GM19438 (cell line): ENCODE data around the gene TTC23.
"Not testable (repeated sequence)": the region's sequence is repeated elsewhere in the genome, so short reads cannot be mapped to it uniquely, and the experiment has no call there.

Source experiments
- ATAC-seq: cut with Tn5 transposase; IDR thresholded peaks from one replicate; pipeline ENCODE4 v1.9.1; 2021; ENCODE audit warnings: low read depth; ENCODE audit not compliant: unreplicated experiment

The TTC23 gene

DNA sequence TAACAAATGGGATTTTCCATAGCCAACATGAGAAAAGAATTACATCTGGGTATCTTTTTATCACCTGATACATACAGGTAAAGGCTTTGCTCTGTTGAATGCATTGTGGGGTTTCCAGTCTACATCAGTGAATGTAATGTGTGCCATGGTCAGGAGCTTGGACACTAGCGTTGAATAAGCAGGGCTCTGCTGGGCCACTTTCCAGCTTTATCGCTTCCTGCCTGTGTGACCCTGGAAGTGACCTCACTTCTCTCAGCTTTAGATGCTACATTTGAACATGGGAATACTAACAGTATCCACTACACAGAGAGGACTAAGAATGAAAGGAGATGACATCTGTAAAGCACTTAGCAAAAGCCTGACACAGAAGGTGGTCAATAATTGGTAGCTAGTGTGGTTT is 40.1 kb downstream of the TTC23 start:
- no peak for ATAC-seq

- no peak for ATAC-seq
Observed at GRCh38 chr15:99207672-99208071, 41.7 kb downstream of the TTC23 start.

DNA sequence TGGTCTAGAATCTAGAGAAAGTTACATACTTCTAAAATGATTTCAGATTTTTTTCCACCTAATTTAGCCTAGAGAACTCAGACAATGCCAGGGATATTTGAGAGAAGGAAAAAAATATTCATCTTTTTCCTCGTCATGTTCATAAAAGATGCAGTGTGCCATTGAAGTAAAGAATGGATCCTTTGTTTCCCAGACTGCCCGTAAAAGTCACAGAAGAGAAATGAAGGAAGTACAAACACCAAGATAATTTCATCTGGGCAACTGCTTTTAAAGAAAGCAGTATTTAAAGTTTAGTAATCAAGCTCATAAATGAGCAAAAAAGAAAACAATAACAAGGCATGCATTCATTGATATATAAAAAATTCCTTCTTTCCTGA is 47.2 kb downstream of the TTC23 start:
- ATAC-seq, result no peak

- no peak for ATAC-seq
Observed at GRCh38 chr15:99201408-99202175, 47.8 kb downstream of the TTC23 start.

- no peak for ATAC-seq
Observed at GRCh38 chr15:99197856-99198255, 51.5 kb downstream of the TTC23 start.

DNA sequence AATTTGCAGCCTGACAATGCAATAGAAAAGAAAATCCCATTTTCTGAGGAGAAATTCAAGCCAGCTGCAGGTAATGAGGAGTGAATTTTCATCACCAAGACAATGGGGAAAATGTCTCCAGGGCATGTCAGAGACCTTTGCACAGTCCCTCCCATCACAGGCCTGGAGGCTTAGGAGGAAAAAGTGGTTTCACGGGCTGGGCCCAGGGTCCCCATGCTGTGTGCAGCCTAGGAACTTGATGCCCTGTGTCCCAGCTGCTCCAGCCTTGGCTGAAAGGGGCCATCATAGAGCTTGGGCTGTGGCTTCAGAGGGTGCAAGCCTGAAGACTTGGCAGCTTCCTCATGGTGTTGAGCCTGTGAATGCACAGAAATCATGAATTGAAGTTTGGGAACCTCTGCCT is 57.2 kb downstream of the TTC23 start:
- ATAC-seq, result not testable (repeated sequence)

- no peak for ATAC-seq
Observed at GRCh38 chr15:99187936-99188335, 61.4 kb downstream of the TTC23 start.

GRCh38 chr15:99185414-99186130 is 63.8 kb downstream of the TTC23 start:
- ATAC-seq, result no peak

- no peak for ATAC-seq
Observed at GRCh38 chr15:99182791-99183190, 66.6 kb downstream of the TTC23 start.

GRCh38 chr15:99181545-99181971 is 67.8 kb downstream of the TTC23 start:
- no peak for ATAC-seq

DNA sequence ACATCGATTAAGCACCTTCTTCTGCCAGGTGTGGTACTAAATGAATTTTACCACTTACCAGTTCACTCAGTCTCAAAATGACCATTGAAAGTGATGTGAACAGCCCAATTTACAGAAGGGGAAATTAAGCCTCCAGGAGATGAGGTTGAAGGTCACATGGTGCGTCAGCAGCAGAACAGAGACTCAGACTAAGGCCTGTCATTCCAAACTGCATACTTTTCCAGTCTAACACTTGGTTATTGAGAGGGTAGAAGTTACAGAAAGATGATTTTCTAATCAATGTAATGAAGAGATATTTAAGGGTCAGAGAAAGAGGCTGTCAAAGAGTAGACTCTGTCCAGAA is 68.4 kb downstream of the TTC23 start:
- ATAC-seq, result no peak

- no peak for ATAC-seq
Observed at GRCh38 chr15:99180086-99180963, 69.1 kb downstream of the TTC23 start.

DNA sequence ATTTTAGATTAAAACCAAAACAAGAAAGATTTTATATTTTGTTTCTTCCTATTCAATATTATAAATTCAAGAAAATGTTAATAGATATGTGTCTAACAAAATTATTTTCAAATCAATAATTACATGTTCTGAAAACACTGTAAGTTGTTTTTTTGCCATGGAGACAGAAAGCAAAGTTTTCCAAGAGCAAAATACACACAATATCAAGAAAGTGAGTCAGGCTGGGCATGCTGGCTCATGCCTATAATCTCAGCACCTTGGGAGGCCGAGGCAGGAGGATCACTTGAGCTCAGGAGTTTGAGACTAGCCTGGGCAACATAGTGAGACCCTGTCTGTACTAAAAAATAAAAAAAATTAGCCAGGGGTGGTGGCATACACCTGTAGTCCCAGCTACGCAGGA is 71.7 kb downstream of the TTC23 start:
- ATAC-seq, result no peak

DNA sequence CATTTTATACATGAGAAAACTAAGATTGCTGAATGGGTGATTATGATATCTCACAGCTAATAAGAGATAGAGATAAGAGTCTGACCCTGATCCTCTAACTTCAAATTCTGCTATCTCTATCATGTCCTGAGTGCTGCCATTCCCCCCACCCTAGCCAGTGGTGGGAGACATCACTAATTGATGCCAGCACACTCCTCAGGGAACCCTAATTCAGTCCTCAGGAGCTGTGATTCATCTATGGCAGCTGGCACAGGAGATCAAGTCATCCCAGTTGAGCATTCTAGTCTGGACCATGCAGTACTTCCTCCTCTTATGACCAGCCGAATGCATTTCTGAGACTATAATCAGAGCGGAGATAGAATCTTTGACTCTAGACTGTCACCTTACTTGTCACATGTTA is 72.6 kb downstream of the TTC23 start:
- no peak for ATAC-seq

DNA sequence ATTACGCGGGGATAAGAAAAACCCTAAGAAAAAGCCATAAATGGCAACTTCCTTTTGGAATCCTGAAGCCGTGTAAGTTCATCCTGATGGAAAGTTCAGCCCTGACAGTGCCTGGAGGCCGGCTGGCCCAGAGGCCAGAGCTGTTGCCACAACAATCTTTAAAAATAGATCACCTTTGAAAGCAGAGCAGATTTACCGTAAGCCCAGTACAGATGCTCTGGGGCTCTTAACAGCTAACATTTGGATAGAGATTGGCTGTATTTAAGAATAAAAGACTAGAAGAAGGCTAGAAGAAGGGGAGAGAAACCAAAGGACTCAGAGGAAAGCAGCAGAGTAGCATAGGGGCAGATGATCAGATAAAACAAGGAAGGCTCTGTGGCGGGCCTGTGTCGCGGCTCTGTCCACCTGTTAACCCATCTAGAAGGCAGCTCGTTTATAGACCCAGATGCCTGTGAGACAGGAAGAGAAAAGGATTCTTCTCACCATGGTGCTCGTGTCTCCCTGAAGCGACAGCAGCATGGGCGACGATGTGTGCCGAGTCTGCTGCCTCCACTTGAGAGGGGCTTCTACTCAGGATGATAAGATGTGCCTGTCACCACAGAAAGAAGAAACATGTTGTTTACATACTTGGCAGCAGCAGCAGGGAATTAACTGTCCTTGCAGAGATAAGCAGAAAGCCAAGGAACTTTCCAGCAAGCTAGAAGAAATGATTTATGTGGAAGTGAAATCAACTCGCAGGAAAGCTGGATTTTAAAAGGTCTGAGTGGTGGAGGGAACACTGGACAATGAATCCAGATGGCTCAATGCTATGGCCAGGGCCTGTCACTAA is 74.6 kb downstream of the TTC23 start:
- no peak for ATAC-seq

GRCh38 chr15:99172989-99173388 is 76.4 kb downstream of the TTC23 start:
- ATAC-seq, result no peak

DNA sequence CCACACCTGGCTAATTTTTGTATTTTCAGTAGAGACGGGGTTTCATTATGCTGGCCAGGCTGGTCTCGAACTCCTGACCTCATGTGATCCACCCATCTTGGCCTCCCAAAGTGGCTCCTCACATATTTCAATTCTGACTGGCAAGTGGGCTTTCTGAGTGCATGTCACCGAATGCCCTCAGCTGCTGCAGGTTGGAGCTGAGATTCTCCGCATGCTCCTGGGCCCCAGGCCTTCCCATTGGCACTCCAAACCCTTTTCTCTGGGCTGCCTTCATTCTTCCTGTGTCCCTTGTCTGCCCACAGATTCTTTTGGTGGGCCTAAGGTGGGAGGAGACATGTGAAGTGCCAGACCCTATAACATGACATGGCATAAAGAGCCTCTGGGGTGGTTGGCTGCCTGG is 77.2 kb downstream of the TTC23 start:
- ATAC-seq, result no peak

DNA sequence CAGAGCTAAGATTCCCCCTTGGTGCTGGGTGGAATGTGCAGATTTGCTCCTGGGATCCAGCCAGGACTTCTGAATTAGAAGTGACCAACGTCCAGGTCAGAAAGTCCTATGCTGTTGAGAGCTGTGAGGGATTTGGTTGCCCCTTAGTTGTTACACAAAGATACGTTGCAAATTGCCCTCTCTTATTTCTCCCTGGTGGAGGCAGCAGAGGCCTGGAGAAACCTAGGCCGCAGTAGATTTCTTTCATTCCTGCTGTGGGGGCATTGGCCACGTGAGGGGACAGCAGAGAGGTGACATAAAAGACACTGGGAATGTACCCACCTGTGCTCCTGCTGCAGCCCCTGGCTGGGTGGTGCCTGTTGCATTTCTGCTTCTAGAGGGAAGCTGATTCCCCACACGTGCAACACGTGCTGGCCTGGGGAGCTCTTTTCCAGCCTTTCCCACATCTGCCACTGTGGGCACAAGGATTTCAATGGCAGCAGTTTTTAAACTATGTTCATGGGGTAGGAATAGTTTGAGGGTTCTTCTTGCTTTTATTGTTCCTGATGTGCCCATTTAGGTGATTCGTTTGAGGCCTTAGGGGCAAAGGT is 78.8 kb downstream of the TTC23 start:
- no peak for ATAC-seq

DNA sequence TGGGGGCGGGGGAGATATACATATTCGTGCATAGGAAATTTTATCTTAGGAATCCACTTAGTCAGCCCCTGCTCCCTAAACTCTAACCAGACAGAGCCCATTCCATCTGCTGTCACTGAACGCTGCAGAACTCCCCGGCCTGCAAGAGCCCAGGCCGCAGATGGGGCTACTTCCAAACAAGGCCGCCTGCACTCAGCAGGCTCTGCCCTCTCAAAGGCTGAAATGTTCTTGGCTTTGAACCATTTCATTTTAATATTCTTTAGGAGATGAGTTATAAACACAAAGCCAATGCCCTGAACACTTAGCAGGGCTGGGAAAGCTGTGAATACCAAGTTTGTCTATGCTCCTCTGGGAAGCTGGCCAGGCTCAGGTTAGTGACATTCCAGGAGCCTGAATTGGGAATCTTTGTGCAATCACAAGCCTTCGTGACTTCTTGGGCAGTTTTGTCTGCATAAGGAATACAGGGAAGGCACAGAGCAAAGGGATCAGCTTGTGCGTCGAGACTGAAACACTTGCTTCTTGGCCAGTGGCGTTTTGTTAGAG is 79.5 kb downstream of the TTC23 start:
- ATAC-seq, result no peak
